GM23338 (cell line): ENCODE measurements around the gene RRP8.

Experiments
- EZH2 ChIP-seq: fragments of 200-600 bp; sonication (generic); IDR thresholded peaks from one replicate; pipeline ENCODE4 v1.8.0; 2017; ENCODE audit warnings: antibody characterized with exemption, mild to moderate bottlenecking, low read depth; ENCODE audit not compliant: unreplicated experiment
- NANOG ChIP-seq: IDR thresholded peaks from 2 replicates; pipeline ENCODE4 v1.6.1; 2016; ENCODE audit warnings: antibody characterized with exemption, borderline replicate concordance
- POLR2AphosphoS5 ChIP-seq: IDR thresholded peaks from 2 replicates; pipeline ENCODE4 v1.6.1; 2016; ENCODE audit warnings: antibody characterized with exemption, low read depth
- TF ChIP-seq, protein P1 (sequence below), 2 experiments: fragments of 200-600 bp in 1 of 2; sonication (generic) in 1 of 2; conservative IDR thresholded peaks; 2 replicates each; pipeline versions ENCODE4 v1.5.1 to v1.6.1; 2016 to 2017; ENCODE audit warnings: antibody characterized with exemption in 2 of 2, low read depth in 2 of 2, mild to moderate bottlenecking in 2 of 2, moderate library complexity in 1 of 2
- TF ChIP-seq, protein P2 (sequence below): IDR thresholded peaks from one replicate; pipeline ENCODE4 v1.6.1; 2018; ENCODE audit warnings: antibody characterized with exemption; ENCODE audit not compliant: unreplicated experiment

DNA sequence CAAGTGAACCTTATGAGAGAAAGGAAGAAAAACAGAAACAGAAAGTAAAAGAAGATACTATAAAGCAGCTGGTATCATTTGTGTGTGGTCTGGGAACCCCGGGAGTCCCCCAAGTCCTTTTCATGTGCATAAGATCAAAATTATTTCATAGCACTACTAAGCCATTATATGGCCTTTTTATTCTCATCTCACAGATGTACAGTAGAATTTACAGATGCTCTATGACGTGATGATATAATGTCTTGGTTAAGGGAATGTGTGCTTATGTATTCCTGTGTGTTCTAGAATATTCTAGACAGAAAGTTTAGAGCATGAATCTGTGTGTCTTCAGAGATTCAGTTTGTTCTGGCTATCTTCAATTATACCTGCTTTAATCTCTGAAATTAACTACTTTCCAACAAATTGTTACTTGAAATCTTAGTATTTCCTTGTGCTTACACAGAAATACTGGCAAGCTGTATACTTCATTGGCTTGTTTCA, 24.4 kb upstream of the RRP8 start:
- TF ChIP-seq, protein P1, sequence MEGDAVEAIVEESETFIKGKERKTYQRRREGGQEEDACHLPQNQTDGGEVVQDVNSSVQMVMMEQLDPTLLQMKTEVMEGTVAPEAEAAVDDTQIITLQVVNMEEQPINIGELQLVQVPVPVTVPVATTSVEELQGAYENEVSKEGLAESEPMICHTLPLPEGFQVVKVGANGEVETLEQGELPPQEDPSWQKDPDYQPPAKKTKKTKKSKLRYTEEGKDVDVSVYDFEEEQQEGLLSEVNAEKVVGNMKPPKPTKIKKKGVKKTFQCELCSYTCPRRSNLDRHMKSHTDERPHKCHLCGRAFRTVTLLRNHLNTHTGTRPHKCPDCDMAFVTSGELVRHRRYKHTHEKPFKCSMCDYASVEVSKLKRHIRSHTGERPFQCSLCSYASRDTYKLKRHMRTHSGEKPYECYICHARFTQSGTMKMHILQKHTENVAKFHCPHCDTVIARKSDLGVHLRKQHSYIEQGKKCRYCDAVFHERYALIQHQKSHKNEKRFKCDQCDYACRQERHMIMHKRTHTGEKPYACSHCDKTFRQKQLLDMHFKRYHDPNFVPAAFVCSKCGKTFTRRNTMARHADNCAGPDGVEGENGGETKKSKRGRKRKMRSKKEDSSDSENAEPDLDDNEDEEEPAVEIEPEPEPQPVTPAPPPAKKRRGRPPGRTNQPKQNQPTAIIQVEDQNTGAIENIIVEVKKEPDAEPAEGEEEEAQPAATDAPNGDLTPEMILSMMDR (conservative IDR thresholded peaks at IDR 0.05; ENCODE audit: low read depth in 2 of 2) = no peak
- TF ChIP-seq POLR2AphosphoS5 = no peak
- TF ChIP-seq EZH2 = no peak
- no peak for TF ChIP-seq NANOG
- TF ChIP-seq, protein P2, sequence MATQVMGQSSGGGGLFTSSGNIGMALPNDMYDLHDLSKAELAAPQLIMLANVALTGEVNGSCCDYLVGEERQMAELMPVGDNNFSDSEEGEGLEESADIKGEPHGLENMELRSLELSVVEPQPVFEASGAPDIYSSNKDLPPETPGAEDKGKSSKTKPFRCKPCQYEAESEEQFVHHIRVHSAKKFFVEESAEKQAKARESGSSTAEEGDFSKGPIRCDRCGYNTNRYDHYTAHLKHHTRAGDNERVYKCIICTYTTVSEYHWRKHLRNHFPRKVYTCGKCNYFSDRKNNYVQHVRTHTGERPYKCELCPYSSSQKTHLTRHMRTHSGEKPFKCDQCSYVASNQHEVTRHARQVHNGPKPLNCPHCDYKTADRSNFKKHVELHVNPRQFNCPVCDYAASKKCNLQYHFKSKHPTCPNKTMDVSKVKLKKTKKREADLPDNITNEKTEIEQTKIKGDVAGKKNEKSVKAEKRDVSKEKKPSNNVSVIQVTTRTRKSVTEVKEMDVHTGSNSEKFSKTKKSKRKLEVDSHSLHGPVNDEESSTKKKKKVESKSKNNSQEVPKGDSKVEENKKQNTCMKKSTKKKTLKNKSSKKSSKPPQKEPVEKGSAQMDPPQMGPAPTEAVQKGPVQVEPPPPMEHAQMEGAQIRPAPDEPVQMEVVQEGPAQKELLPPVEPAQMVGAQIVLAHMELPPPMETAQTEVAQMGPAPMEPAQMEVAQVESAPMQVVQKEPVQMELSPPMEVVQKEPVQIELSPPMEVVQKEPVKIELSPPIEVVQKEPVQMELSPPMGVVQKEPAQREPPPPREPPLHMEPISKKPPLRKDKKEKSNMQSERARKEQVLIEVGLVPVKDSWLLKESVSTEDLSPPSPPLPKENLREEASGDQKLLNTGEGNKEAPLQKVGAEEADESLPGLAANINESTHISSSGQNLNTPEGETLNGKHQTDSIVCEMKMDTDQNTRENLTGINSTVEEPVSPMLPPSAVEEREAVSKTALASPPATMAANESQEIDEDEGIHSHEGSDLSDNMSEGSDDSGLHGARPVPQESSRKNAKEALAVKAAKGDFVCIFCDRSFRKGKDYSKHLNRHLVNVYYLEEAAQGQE = no peak
